Activated naive CD4-positive, alpha-beta T cell treated with anti-CD3 and anti-CD28 coated beads, Interleukin-2, amount 50 U/mL, for 72 hours (primary cell): ENCODE results near the gene ZNF823. TPM values are rescaled to one million over a fixed set of nuclear protein-coding genes. Genes with fewer than 3 reads are reported as not detected.
A peak's percentile ranks its signal among the peaks of the same experiment; 100 is the strongest.
"Not testable (repeated sequence)": the region's sequence is repeated elsewhere in the genome, so short reads cannot be mapped to it uniquely, and the experiment has no call there.

Experiments used
- ATAC-seq, 2 donors: fragments of 150-1000 bp; cut with Tn5 transposase; 2 replicates each; pipeline ENCODE4 v1.10.0; 2021; ENCODE audit warnings: mild to moderate bottlenecking in 2 of 2, moderate library complexity in 2 of 2
- DNase-seq, 2 donors: peaks; one replicate each; pipeline ENCODE4 v3.0.0; 2021 to 2022; ENCODE audit warnings: low spot score in 2 of 2
- H3K27ac Mint-ChIP-seq, 2 donors: one replicate each; pipeline ENCODE4 v1.8.0; 2022; ENCODE audit warnings: mild to moderate bottlenecking in 2 of 2, mixed read lengths in 2 of 2
- H3K36me3 Mint-ChIP-seq, 2 donors: one replicate each; pipeline ENCODE4 v1.8.0; 2022; ENCODE audit warnings: mixed read lengths in 2 of 2
- H3K9me3 Mint-ChIP-seq, 2 donors: one replicate each; pipeline ENCODE4 v1.8.0; 2022; ENCODE audit warnings: mixed read lengths in 2 of 2
- total RNA-seq, 2 donors: library from RNA; stranded (reverse); gene quantifications; one replicate each; pipeline ENCODE4 v1.2.3, GENCODE V29; 2022

Gene ZNF823
- 1 to 10 TPM; 3.0 to 7.1 TPM for total RNA-seq

DNA sequence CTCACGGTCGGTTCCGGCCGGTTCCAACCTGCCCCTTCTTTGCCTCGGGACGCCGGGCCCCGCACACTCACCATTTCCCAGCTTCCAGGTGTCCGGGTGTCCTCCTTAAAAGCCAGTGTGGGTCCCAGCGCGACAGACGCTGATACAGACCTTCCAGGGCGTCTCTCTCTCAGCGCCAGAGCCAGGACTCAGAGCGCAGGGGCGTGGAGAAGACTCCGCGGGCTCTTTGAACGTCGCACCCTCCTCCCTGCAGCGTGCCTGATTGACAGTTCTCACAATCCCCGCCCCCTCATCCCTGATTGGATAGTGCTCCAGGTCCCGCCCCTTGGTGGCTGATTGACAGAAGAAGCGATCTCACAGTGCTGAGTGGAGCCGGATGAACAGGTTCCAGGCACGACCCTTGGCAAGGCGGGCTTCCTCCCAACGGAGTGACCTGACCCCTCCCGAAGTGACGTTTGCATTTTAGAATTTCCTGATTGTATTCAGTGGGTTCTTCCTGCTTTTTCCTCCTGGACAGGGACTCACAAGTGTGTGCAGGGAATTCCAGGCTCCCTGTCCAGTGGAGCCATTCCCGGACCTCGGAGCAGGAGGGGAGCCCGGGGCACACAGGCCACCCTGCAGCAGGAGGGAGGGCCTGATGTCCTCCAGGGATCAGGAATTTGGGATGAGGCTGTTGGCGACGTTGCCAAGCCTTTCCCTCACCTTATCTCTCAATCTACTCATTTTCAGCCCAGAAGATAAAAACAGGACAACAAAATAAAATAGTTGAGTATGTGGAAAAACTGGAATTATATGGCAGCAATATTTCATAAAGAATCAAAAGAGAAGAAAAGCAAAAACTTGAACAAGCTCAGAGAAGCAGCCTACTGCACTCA, at the start of gene ZNF823:
TSS of gene ZNF823 (minus strand) at position 201 of the 875 bp plus-strand sequence. CDS start at position 74, 127 bp downstream.
- peaks cover 13 to 14% of the 10 kb centered on the region in 2 donors for H3K36me3 Mint-ChIP-seq
- DNase-seq (peak; percentile 96 to 97), ATAC-seq (peak; percentile 99)
- peaks cover 0 to 4% of the 10 kb centered on the region in 2 donors for H3K9me3 Mint-ChIP-seq
- peak within 1 kb of the TSS; percentile 90 to 95 for H3K27ac Mint-ChIP-seq

DNA sequence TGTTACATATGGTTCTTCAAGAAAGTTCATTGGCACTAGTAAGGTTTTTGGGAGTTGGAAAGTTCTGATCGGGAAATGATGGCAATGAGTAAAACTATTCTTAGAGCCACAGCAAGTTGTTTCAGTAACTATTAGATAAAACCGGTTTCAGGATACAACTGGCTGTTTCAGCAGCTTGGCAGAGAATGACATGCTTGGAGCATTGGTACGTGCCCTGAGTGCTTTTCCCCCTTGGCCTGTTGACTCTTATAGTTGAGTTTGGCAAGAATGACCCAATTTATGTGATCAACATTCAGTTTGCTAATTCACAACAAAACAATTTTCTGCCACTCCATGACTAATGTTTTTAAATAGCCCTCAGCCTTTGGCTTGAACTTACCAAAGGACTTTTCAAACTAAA, 48.8 kb upstream of the ZNF823 start:
- Mint-ChIP-seq H3K36me3 (peaks cover 32 to 36% of the 10 kb centered on the region in 2 donors), H3K9me3 (peaks cover 35 to 53% of the 10 kb centered on the region in 2 donors), H3K27ac (no peak overlapping the region)
- DNase-seq (no peak), ATAC-seq (no peak)

DNA sequence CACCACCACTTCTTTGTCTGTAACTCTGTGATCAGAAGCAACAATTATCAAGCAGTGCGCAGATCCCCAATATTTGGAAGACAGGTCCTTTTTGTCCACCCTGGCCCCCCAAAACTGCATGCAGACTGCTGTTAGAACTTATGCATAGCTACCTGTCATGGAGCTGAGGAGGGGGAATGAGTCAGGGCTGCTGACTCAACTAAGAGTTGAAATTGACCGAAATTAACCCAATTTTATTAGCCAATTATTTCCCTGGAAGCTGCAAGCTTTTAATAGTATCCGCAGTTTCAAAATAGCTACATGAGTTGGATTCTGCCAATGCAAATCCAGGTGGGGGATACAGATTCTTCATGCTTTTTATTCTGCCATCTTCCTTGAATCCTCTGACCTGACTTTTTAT, 45.6 kb upstream of the ZNF823 start:
- H3K36me3 Mint-ChIP-seq: peaks cover 54 to 62% of the 10 kb centered on the region in 2 donors
- H3K9me3 Mint-ChIP-seq: peaks cover 41 to 59% of the 10 kb centered on the region in 2 donors
- ATAC-seq (no peak), DNase-seq (no peak)
- no peak overlapping the region for H3K27ac Mint-ChIP-seq

DNA sequence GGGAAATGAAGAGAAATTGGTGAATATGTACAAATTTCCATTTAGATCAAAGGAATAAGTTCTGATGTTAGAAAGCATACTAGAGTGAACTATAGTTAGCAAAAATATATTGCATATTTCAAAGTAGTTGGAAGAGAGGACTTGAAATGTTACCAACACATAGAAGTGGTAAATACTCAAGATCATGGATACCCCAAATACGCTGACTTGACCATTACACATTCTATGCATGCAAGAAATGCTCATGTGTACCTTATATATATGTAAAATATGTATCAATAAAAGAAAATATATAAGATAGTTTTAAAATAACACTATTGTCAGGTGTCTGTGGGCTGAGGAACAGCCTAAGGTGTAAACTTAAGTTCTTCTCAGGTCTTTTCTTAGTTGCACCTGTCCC, 45.0 kb upstream of the ZNF823 start:
- H3K36me3 Mint-ChIP-seq: peaks cover 59 to 66% of the 10 kb centered on the region in 2 donors
- ATAC-seq (no peak), DNase-seq (no peak)
- H3K27ac Mint-ChIP-seq: no peak overlapping the region
- H3K9me3 Mint-ChIP-seq: peaks cover 41 to 53% of the 10 kb centered on the region in 2 donors

DNA sequence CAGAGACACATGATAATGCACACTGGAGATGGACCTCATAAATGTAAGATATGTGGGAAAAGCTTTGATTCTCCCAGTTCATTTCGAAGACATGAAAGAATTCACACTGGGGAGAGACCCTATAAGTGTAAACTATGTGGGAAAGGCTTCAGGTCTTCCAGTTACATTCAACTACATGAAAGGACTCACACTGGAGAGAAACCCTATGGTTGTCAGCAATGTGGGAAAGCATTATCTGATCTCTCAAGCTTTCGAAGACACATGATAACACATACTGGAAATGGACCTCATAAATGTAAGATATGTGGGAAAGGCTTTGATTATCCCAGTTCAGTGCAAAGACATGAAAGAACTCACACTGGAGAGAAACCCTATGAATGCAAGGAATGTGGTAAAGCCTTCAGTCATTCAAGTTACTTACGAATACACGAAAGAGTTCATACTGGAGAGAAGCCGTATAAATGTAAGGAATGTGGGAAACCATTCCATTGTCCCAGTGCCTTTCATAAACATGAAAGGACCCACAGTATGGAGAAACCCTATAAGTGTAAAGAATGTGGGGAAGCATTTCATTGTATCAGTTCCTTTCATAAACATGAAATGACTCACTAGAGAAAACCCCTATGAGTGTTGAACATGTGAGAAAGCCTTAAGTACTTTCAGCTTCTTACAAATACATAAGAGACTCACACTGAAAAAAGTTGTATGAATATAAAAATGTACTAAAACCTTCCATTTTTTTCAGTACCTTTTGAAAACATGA, 42.7 kb upstream of the ZNF823 start:
- Mint-ChIP-seq H3K36me3 (peaks cover 79 to 89% of the 10 kb centered on the region in 2 donors), H3K9me3 (peaks cover 36 to 47% of the 10 kb centered on the region in 2 donors), H3K27ac (no peak overlapping the region)
- peak; percentile 70 to 86 for ATAC-seq
- DNase-seq: no peak

DNA sequence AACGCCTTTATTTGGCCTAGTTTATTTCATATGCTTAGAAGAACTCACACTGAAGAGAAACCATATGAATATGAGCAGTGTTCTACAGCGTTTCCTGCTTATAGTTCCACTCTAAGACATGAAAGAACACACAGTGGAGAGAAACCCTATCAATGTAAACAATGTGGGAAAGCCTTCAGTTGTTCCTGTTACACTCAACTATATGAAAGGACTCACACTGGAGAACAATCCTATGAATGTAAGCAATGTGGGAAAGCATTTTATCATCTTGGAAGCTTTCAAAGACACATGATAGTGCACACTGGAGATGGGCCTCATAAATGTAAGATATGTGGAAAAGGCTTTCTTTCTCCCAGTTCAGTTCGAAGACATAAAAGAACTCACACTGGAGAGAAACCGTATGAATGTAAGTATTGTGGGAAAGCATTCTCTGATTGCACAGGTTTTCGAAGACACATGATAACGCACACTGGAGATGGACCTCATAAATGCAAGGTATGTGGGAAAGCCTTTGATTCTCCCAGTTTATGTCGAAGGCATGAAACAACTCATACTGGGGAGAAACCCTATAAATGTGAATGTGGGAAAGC, 41.8 kb upstream of the ZNF823 start:
- no peak for DNase-seq
- Mint-ChIP-seq H3K9me3 (peaks cover 42 to 50% of the 10 kb centered on the region in 2 donors), H3K27ac (no peak overlapping the region), H3K36me3 (peaks cover 86 to 90% of the 10 kb centered on the region in 2 donors)
- no peak for ATAC-seq

DNA sequence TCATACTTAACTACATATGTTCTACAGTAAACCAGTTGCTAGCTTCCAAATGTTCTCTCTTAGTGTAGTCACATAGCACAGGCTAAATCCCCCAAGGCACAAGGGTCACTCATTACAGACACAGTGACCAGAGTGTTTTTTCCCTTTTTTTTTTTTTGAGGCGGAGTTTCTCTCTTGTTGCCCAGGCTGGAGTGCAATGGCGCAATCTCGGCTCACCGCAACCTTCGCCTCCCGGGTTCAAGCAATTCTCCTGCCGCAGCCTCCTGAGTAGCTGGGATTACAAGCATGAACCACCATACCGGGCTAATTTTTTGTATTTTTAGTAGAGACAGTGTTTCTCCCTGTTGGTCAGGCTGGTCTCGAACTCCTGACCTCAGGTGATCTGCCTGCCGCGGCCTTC, 37.9 kb upstream of the ZNF823 start:
- not testable (repeated sequence) for DNase-seq, ATAC-seq, H3K27ac Mint-ChIP-seq
- Mint-ChIP-seq H3K36me3 (peaks cover 77 to 81% of the 10 kb centered on the region in 2 donors), H3K9me3 (peaks cover 27 to 35% of the 10 kb centered on the region in 2 donors)

DNA sequence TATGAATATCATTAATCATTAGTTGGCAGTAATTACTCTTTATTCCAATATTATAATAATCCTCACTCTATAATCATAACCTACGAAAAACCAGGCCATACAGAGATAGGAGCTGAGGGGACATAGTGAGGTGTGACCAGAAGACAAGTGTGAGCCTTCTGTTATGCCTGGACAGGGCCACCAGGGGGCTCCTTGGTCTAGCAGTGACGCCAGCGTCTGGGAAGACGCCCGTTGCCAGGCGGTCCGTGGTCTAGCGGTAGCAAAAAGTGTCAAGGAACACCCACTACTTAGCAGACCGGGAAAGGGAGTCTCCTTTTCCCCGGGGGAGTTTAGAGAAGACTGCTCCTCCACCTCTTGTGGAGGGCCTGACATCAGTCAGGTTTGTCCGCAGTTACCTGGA, 32.8 kb upstream of the ZNF823 start:
- not testable (repeated sequence) for H3K27ac Mint-ChIP-seq, DNase-seq, ATAC-seq
- peaks cover 62 to 75% of the 10 kb centered on the region in 2 donors for H3K36me3 Mint-ChIP-seq
- H3K9me3 Mint-ChIP-seq: peaks cover 19 to 30% of the 10 kb centered on the region in 2 donors

DNA sequence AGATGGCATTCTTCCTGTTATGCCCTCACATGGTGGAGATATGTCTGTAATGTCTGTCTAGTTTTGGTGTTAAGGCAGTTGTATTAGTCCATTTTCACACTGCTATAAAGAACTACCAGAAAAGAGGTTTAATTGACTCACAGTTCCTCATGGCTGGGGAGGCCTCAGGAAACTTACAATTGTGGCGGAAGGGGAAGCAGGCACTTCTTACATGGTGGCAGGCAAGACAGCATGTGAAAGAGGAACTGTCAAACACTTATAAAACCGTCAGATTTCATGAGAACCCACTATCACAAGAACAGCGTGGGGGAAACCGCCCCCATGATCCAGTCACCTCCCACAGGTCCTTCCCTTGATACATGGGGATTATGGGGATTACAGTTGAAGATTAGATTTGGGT, 31.2 kb upstream of the ZNF823 start:
- no peak for DNase-seq
- ATAC-seq: no peak
- H3K27ac Mint-ChIP-seq: no peak overlapping the region
- peaks cover 13 to 26% of the 10 kb centered on the region in 2 donors for H3K9me3 Mint-ChIP-seq
- H3K36me3 Mint-ChIP-seq: peaks cover 58 to 70% of the 10 kb centered on the region in 2 donors

DNA sequence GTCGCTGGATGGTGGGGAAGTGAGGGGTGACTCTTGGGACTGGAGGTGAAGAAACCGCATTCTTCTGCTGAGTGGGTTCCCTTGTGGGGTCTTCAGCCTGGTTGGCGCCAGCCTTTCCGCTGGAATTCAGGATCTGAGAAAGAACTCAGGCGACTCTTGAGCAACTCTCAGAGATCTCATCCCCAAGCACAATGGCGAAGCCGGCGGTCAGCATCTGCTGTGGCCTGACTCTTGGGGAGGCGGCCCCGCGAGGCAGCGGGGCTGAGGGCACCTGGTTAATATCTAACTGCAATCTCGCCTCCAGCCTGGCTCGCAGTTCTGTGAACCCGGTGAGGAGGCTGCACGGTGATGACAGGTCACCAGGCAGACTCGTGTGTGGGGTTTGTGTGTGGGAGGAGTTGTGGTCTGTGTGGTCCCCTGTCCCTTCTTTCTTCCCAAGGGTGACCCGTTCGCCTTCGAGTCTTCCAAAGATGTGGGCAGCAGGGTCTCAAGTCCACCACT, 28.9 kb upstream of the ZNF823 start:
- DNase-seq (peak; percentile 19 to 65), ATAC-seq (peak in 1 of 2 donors; percentile 13)
- Mint-ChIP-seq H3K27ac (peak overlapping the region in 1 of 2 donors; percentile 94), H3K36me3 (peaks cover 48 to 65% of the 10 kb centered on the region in 2 donors), H3K9me3 (peaks cover 19 to 36% of the 10 kb centered on the region in 2 donors)

DNA sequence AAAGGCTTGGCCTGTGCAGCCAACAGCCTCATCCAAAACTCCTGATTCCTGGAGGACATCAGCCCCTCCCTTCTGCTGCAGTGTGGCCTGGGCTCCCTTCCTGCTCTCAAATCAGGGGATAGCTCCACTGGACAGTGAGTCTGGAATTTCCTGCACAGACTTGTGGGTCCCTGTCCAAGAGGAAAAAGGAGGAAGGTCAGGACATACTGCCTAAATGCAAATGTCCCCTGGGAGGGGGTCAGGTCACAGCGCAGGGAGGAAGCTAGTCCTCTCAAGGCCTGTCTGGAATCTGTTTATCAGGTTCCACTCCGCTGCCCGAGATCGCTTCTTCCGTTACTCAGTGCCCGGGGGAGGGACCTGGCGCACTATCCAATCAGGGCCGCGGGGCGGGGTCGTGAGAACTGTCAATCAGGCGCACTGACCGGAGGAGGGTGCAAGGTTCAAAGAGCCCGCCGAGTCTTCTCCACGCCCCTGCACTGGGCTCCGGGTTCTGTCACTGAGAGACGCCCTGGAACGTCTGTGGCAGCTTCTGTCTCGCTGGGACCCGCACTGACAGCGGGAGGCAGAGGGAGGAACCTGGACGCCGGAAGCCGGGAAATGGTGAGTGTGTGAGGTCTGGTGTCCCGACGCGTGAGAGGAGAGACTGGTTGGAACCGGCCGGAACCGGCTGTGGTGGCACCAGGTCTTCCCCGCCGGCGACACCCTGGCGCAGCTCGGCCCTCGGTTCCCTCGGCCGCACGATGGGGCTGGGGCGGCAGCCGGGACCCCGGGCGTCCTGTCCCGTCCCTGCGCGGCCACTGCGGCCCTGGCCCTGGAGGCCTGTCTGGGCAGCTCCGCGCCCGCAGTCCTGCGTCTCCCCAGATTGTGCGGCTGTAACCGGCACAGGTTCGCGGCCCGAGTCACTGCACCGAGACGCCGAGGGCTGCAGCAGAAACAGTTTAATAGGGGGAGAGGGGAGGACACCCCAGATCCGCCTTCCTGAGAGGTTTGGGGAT, 28.1 kb upstream of the ZNF823 start, which contains the start of gene ZNF441:
TSS of gene ZNF441 (plus strand) at position 404 of the 995 bp plus-strand sequence. CDS start at position 598, 194 bp downstream.
- Mint-ChIP-seq H3K9me3 (peaks cover 16 to 31% of the 10 kb centered on the region in 2 donors), H3K27ac (peak within 1 kb of the TSS; percentile 94 to 95), H3K36me3 (peaks cover 43 to 66% of the 10 kb centered on the region in 2 donors)
- DNase-seq: peak; percentile 95 to 98
- peak; percentile 95 to 99 for ATAC-seq

DNA sequence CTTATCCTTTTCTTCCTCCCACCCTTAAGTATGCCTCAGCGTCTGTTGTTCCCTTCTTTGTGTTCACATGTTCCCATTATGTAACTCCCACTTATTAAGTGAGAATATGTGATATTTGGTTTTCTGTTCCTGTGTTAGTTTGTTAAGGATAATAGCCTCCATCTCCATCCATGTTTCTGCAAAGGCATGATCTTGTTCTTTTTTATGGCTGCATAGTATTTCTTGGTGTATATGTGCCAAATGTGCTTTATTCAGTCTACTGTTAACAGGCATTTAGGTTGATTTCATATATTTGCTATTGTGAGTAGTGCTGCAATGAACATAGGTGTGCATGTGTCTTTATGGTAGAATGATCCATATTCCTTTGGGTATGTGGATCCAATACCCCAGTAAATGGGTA, 24.9 kb upstream of the ZNF823 start:
- ATAC-seq: no peak
- Mint-ChIP-seq H3K27ac (no peak overlapping the region), H3K9me3 (peaks cover 7 to 19% of the 10 kb centered on the region in 2 donors), H3K36me3 (peaks cover 22 to 36% of the 10 kb centered on the region in 2 donors)
- DNase-seq: no peak

DNA sequence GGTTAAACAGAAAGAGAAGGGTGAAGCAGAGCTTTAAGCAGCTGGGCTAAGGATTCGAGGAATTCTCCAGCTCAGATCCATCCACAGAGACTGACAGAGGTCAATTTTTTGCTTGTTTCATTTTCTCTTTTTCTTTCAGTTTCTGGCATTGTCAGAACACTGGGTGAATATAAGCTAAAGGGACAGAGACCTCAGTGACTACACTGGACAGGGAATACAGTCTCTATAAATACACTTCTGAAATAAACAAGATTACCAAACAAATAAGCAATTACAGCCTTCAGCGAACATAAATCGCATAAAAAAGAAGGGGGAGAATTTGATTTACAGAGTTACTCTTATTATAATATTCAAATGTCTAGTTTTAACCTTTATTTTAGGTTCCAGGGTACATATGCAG, 24.4 kb upstream of the ZNF823 start:
- H3K9me3 Mint-ChIP-seq: peaks cover 7 to 19% of the 10 kb centered on the region in 2 donors
- DNase-seq: no peak
- H3K27ac Mint-ChIP-seq: no peak overlapping the region
- ATAC-seq: no peak
- peaks cover 19 to 31% of the 10 kb centered on the region in 2 donors for H3K36me3 Mint-ChIP-seq

DNA sequence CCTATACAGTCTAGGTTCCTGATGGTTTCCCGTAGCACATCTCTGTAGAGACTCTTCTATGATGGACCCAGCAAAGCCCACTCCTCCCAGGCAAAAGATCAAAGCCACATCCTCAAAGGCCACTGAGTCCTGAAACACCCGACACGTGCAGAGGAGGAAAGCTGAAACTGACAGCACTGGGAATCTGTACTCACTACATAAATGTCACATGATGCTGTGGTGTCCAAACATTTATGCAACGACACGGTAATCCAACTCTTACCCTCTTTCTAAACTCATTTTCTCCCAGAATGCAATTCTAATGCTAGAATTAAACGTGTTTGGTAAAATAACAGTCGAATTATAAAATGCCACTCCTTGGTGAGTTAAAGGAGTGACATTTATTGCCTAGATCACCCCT, 21.1 kb upstream of the ZNF823 start:
- no peak for ATAC-seq
- H3K9me3 Mint-ChIP-seq: peaks cover 22 to 31% of the 10 kb centered on the region in 2 donors
- no peak for DNase-seq

DNA sequence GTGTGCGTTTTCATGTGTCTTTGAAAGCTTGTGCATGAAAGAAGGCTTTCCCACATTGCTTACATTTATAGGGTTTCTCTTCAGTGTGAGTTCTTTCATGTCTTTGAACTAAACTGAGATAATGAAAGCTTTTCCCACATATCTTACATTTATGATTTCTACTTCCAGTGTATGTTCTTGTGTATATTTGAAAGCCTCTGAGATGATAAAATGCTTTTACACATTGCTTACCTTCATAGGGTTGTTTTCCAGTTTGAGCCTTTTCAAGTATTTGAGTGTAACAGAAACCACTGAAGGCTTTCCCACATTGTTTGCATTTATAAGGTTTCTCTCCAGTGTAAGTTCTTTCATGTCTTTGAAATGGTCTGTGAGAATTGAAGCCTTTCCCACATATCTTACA, 18.2 kb upstream of the ZNF823 start:
- DNase-seq: no peak
- peaks cover 28 to 35% of the 10 kb centered on the region in 2 donors for H3K36me3 Mint-ChIP-seq
- H3K27ac Mint-ChIP-seq: no peak overlapping the region
- peaks cover 26 to 36% of the 10 kb centered on the region in 2 donors for H3K9me3 Mint-ChIP-seq
- no peak for ATAC-seq

More for the DNA sequence above, 21.1 kb upstream of the ZNF823 start:
- Mint-ChIP-seq H3K27ac (no peak overlapping the region), H3K36me3 (peaks cover 14 to 30% of the 10 kb centered on the region in 2 donors)
